ENCODE data around the gene MYO1D.

Gene MYO1D

GRCh38 chr17:32813021-32813420, 63.9 kb downstream of the MYO1D start:
- no peak for DNase-seq

- DNase-seq = no peak
These were observed 66.2 kb downstream of the MYO1D start for GRCh38 chr17:32810690-32811089.

GRCh38 chr17:32807577-32807976, 69.3 kb downstream of the MYO1D start:
- DNase-seq = no peak

GRCh38 chr17:32806646-32807045, 70.3 kb downstream of the MYO1D start:
- no peak for DNase-seq

GRCh38 chr17:32805029-32805976, 71.6 kb downstream of the MYO1D start:
- DNase-seq = no peak

GRCh38 chr17:32803544-32803943, 73.4 kb downstream of the MYO1D start:
- DNase-seq = no peak

- DNase-seq = no peak
These were observed 74.6 kb downstream of the MYO1D start for GRCh38 chr17:32802306-32802705.

GRCh38 chr17:32801641-32802040, 75.3 kb downstream of the MYO1D start:
- no peak for DNase-seq

- no peak for DNase-seq
These were observed 75.7 kb downstream of the MYO1D start for GRCh38 chr17:32801193-32801592.

GRCh38 chr17:32798938-32799337, 78.0 kb downstream of the MYO1D start:
- no peak for DNase-seq

- no peak for DNase-seq
These were observed 81.5 kb downstream of the MYO1D start for GRCh38 chr17:32795339-32795979.

GRCh38 chr17:32794533-32795246, 82.2 kb downstream of the MYO1D start:
- DNase-seq = no peak

- no peak for DNase-seq
These were observed 83.1 kb downstream of the MYO1D start for GRCh38 chr17:32793841-32794240.

- no peak for DNase-seq
These were observed 84.7 kb downstream of the MYO1D start for GRCh38 chr17:32792207-32792606.

- no peak for DNase-seq
These were observed 90.8 kb downstream of the MYO1D start for GRCh38 chr17:32786169-32786568.

GRCh38 chr17:32784113-32784512, 92.8 kb downstream of the MYO1D start:
- DNase-seq = no peak

GRCh38 chr17:32783602-32784001, 93.3 kb downstream of the MYO1D start:
- no peak for DNase-seq

- DNase-seq = no peak
These were observed 96.2 kb downstream of the MYO1D start for GRCh38 chr17:32780721-32781120.

GRCh38 chr17:32777922-32778321, 99.0 kb downstream of the MYO1D start:
- no peak for DNase-seq

GRCh38 chr17:32777436-32777835, 99.5 kb downstream of the MYO1D start:
- DNase-seq = no peak

GRCh38 chr17:32774695-32775084, 102.2 kb downstream of the MYO1D start:
- no peak for DNase-seq

- DNase-seq = no peak
These were observed 102.8 kb downstream of the MYO1D start for GRCh38 chr17:32773856-32774694.

Measured in right hindlimb (tissue), 1 donor.